CD4-positive, alpha-beta memory T cell (primary cell): Measurements from ENCODE around the gene MKRN2. TPM values are rescaled to one million over a fixed set of nuclear protein-coding genes. Genes with fewer than 3 reads are reported as not detected.

Source experiments
- CTCF ChIA-PET: fragments of 350-600 bp; sonication (Branson Sonifier 250); formaldehyde crosslinking; loops from one replicate; lab custom pipeline; 2021; ENCODE audit warnings: inconsistent platforms; ENCODE audit not compliant: partially characterized antibody; lab: Charles Lee
- POLR2A ChIA-PET: fragments of 350-600 bp; sonication (Branson Sonifier 250); formaldehyde crosslinking; loops from one replicate; lab custom pipeline; 2021; ENCODE audit not compliant: partially characterized antibody; lab: Charles Lee
- DNase-seq, 5 donors: peaks; one replicate each; pipeline versions ENCODE4 v3.0.0 to v3.0.0-alpha.2; 2020 to 2022; ENCODE audit warnings: mixed read lengths in 1 of 5
- H3K27ac ChIP-seq: one replicate; pipeline ENCODE4 v1.7.0; 2013; ENCODE audit warnings: low read depth, low read length
- H3K27me3 ChIP-seq: 2 replicates; pipeline ENCODE4 v1.7.0; 2013; ENCODE audit warnings: mild to moderate bottlenecking, low read length, moderate library complexity; ENCODE audit not compliant: insufficient read depth
- H3K36me3 ChIP-seq: 2 replicates; pipeline ENCODE4 v1.7.0; 2013; ENCODE audit warnings: mild to moderate bottlenecking, low read length, moderate library complexity; ENCODE audit not compliant: insufficient read depth
- H3K4me1 ChIP-seq: 2 replicates; pipeline ENCODE4 v1.7.0; 2013; ENCODE audit warnings: mild to moderate bottlenecking, low read length, moderate library complexity; ENCODE audit not compliant: insufficient read depth
- H3K4me3 ChIP-seq, 2 donors: one replicate each; pipeline ENCODE4 v1.7.0; 2013; ENCODE audit warnings: low read length in 2 of 2, mild to moderate bottlenecking in 1 of 2
- H3K9me3 ChIP-seq, 2 donors: one replicate each; pipeline ENCODE4 v1.7.0; 2013; ENCODE audit warnings: low read length in 2 of 2, control low read depth in 1 of 2; ENCODE audit not compliant: control insufficient read depth in 1 of 2
- H3K27ac Mint-ChIP-seq, 7 donors: one replicate each; pipeline ENCODE4 v1.8.0; 2020 to 2021; ENCODE audit warnings: mixed read lengths in 7 of 7, mild to moderate bottlenecking in 6 of 7, inconsistent platforms in 3 of 7, moderate library complexity in 3 of 7
- H3K27me3 Mint-ChIP-seq, 2 donors: one replicate each; pipeline ENCODE4 v1.8.0; 2020 to 2021; ENCODE audit warnings: mixed read lengths in 2 of 2
- H3K36me3 Mint-ChIP-seq, 2 donors: one replicate each; pipeline ENCODE4 v1.8.0; 2020 to 2021; ENCODE audit warnings: mixed read lengths in 2 of 2, inconsistent platforms in 1 of 2, mild to moderate bottlenecking in 1 of 2
- H3K4me1 Mint-ChIP-seq, 4 donors: one replicate each; pipeline ENCODE4 v1.8.0; 2020 to 2021; ENCODE audit warnings: mixed read lengths in 4 of 4, mild to moderate bottlenecking in 1 of 4
- H3K4me3 Mint-ChIP-seq, 8 donors: one replicate each; pipeline ENCODE4 v1.8.0; 2020 to 2021; ENCODE audit warnings: mixed read lengths in 8 of 8, mild to moderate bottlenecking in 7 of 8, moderate library complexity in 6 of 8, inconsistent platforms in 3 of 8
- H3K9me3 Mint-ChIP-seq, 8 donors: one replicate each; pipeline ENCODE4 v1.8.0; 2020 to 2021; ENCODE audit warnings: mixed read lengths in 8 of 8, mild to moderate bottlenecking in 5 of 8, inconsistent platforms in 3 of 8, moderate library complexity in 1 of 8
- intact Hi-C: fragments of 100-400 bp; cut with micrococcal nuclease; formaldehyde crosslinking; loops from one replicate; pipeline ENCODE4 v1.15.1; 2023
- polyA plus RNA-seq, 2 donors: library from polyadenylated mRNA; unstranded; fragments of 300-500 nt; fragmentation: Illumina TruSeq; gene quantifications; one replicate each; pipeline ENCODE4 v1.2.3, GENCODE V29; 2021
- total RNA-seq, 2 experiments: library from RNA; stranded (reverse); gene quantifications; one replicate each; pipeline ENCODE4 v1.2.3, GENCODE V29; 2021

MKRN2 gene
- total and polyA plus RNA-seq, 4 experiments from 2014 or later, result 31.7 to 60.3 (median 37.5) TPM

- ChIA-PET POLR2A (no interaction called here), CTCF (no interaction called here)
- peaks cover 55 to 70% (median 61%) of the 10 kb centered on the region in 4 donors for H3K4me1 Mint-ChIP-seq
- intact Hi-C loops, result no loop called here
- H3K27me3 Mint-ChIP-seq, result no peaks in the 10 kb centered on the region
- H3K36me3 ChIP-seq, result no peaks in the 10 kb centered on the region
- no peak overlapping the region for H3K4me3 Mint-ChIP-seq
- peaks cover 0 to 23% (median 11%) of the 10 kb centered on the region in 8 donors for H3K9me3 Mint-ChIP-seq
- H3K27ac Mint-ChIP-seq, result peak overlapping the region in 3 of 7 donors; percentile 21 to 35 (median 28)
- no peak for DNase-seq
- H3K36me3 Mint-ChIP-seq, result peaks cover 20 to 25% of the 10 kb centered on the region in 2 donors
- no peaks in the 10 kb centered on the region for H3K9me3 ChIP-seq
- H3K27ac ChIP-seq, result no peak overlapping the region
- H3K4me1 ChIP-seq, result peaks cover 48% of the 10 kb centered on the region
- no peak overlapping the region for H3K4me3 ChIP-seq
- H3K27me3 ChIP-seq, result no peaks in the 10 kb centered on the region
Measured at GRCh38 chr3:12562451-12562850, 5.6 kb downstream of the MKRN2 start.

GRCh38 chr3:12566976-12567375 lies 10.1 kb downstream of the MKRN2 start:
- intact Hi-C loops, result no loop called here
- H3K9me3 Mint-ChIP-seq, result peaks cover 0 to 23% (median 11%) of the 10 kb centered on the region in 8 donors
- H3K27ac ChIP-seq, result no peak overlapping the region
- no peaks in the 10 kb centered on the region for H3K27me3 Mint-ChIP-seq
- H3K4me3 ChIP-seq, result no peak overlapping the region
- DNase-seq, result no peak
- no peaks in the 10 kb centered on the region for H3K9me3 ChIP-seq
- H3K4me1 Mint-ChIP-seq, result peaks cover 21 to 33% (median 26%) of the 10 kb centered on the region in 4 donors
- peaks cover 3% of the 10 kb centered on the region for H3K4me1 ChIP-seq
- no peaks in the 10 kb centered on the region for H3K27me3 ChIP-seq
- H3K36me3 ChIP-seq, result peaks cover 25% of the 10 kb centered on the region
- peak overlapping the region in 2 of 7 donors; percentile 0 to 22 for H3K27ac Mint-ChIP-seq
- H3K36me3 Mint-ChIP-seq, result peaks cover 57 to 61% of the 10 kb centered on the region in 2 donors
- H3K4me3 Mint-ChIP-seq, result no peak overlapping the region
- CTCF ChIA-PET, result interaction anchor here (0.9 kb wide), 1 partner anchor 11 kb away, joined by 3 read pairs; no protein-coding TSS in a partner anchor
- POLR2A ChIA-PET, result no interaction called here

- intact Hi-C loops, result no loop called here
- no peaks in the 10 kb centered on the region for H3K9me3 ChIP-seq
- no peak for DNase-seq
- ChIA-PET POLR2A (interaction anchor here (1.1 kb wide), 1 partner anchor 95 kb away, joined by 3 read pairs; the partner anchor contains the start of gene RAF1), CTCF (interaction anchor here (2.3 kb wide), 1 partner anchor 89 kb away, joined by 7 read pairs; no protein-coding TSS in a partner anchor)
- no peaks in the 10 kb centered on the region for H3K4me1 ChIP-seq
- peak overlapping the region in 1 of 7 donors; percentile 15 for H3K27ac Mint-ChIP-seq
- H3K27ac ChIP-seq, result no peak overlapping the region
- peaks cover 37% of the 10 kb centered on the region for H3K36me3 ChIP-seq
- no peak overlapping the region for H3K4me3 Mint-ChIP-seq
- no peaks in the 10 kb centered on the region for H3K27me3 ChIP-seq
- peaks cover 14 to 25% (median 18%) of the 10 kb centered on the region in 4 donors for H3K4me1 Mint-ChIP-seq
- peaks cover 69 to 70% of the 10 kb centered on the region in 2 donors for H3K36me3 Mint-ChIP-seq
- H3K9me3 Mint-ChIP-seq, result peaks cover 0 to 23% (median 11%) of the 10 kb centered on the region in 8 donors
- no peak overlapping the region for H3K4me3 ChIP-seq
- H3K27me3 Mint-ChIP-seq, result no peaks in the 10 kb centered on the region
Measured at GRCh38 chr3:12568747-12569146, 11.9 kb downstream of the MKRN2 start.

GRCh38 chr3:12569836-12570235 lies 12.9 kb downstream of the MKRN2 start:
- H3K4me3 ChIP-seq, result no peak overlapping the region
- Mint-ChIP-seq H3K4me3 (no peak overlapping the region), H3K27me3 (no peaks in the 10 kb centered on the region), H3K27ac (peak overlapping the region in 1 of 7 donors; percentile 7), H3K36me3 (peaks cover 75 to 76% of the 10 kb centered on the region in 2 donors), H3K4me1 (peaks cover 9 to 20% (median 13%) of the 10 kb centered on the region in 4 donors), H3K9me3 (peaks cover 0 to 22% (median 11%) of the 10 kb centered on the region in 8 donors)
- POLR2A ChIA-PET, result no interaction called here
- no peaks in the 10 kb centered on the region for H3K27me3 ChIP-seq
- no peaks in the 10 kb centered on the region for H3K4me1 ChIP-seq
- H3K27ac ChIP-seq, result no peak overlapping the region
- no peak for DNase-seq
- peaks cover 48% of the 10 kb centered on the region for H3K36me3 ChIP-seq
- CTCF ChIA-PET, result interaction anchor here (2.3 kb wide), 1 partner anchor 90 kb away, joined by 7 read pairs; no protein-coding TSS in a partner anchor
- H3K9me3 ChIP-seq, result no peaks in the 10 kb centered on the region
- intact Hi-C loops, result no loop called here

GRCh38 chr3:12571986-12572385 lies 15.1 kb downstream of the MKRN2 start:
- Histone ChIP-seq H3K27ac (no peak overlapping the region), H3K4me3 (no peak overlapping the region), H3K9me3 (no peaks in the 10 kb centered on the region), H3K36me3 (peaks cover 67% of the 10 kb centered on the region), H3K27me3 (no peaks in the 10 kb centered on the region), H3K4me1 (no peaks in the 10 kb centered on the region)
- Mint-ChIP-seq H3K4me1 (peaks cover 3 to 8% (median 3%) of the 10 kb centered on the region in 4 donors), H3K27me3 (no peaks in the 10 kb centered on the region), H3K27ac (peak overlapping the region in 1 of 7 donors; percentile 65), H3K36me3 (peaks cover 76 to 84% of the 10 kb centered on the region in 2 donors), H3K9me3 (peaks cover 0 to 10% (median 2%) of the 10 kb centered on the region in 8 donors), H3K4me3 (peak overlapping the region in 1 of 8 donors; percentile 25)
- POLR2A ChIA-PET, result no interaction called here
- CTCF ChIA-PET, result no interaction called here
- DNase-seq, result no peak
- intact Hi-C loops, result no loop called here

GRCh38 chr3:12574131-12574530 lies 17.2 kb downstream of the MKRN2 start:
- H3K27ac ChIP-seq, result no peak overlapping the region
- Mint-ChIP-seq H3K4me1 (peaks cover 0 to 2% (median 0%) of the 10 kb centered on the region in 4 donors), H3K27me3 (no peaks in the 10 kb centered on the region), H3K27ac (peak overlapping the region in 2 of 7 donors; percentile 27 to 72), H3K4me3 (no peak overlapping the region), H3K9me3 (peaks cover 0 to 12% (median 5%) of the 10 kb centered on the region in 8 donors), H3K36me3 (peaks cover 84 to 86% of the 10 kb centered on the region in 2 donors)
- POLR2A ChIA-PET, result no interaction called here
- CTCF ChIA-PET, result no interaction called here
- peaks cover 79% of the 10 kb centered on the region for H3K36me3 ChIP-seq
- DNase-seq, result no peak
- intact Hi-C loops, result no loop called here
- H3K4me1 ChIP-seq, result no peaks in the 10 kb centered on the region
- H3K27me3 ChIP-seq, result no peaks in the 10 kb centered on the region
- H3K9me3 ChIP-seq, result no peaks in the 10 kb centered on the region
- H3K4me3 ChIP-seq, result no peak overlapping the region

GRCh38 chr3:12574661-12575060 lies 17.8 kb downstream of the MKRN2 start:
- H3K4me1 Mint-ChIP-seq, result peaks cover 0 to 2% (median 0%) of the 10 kb centered on the region in 4 donors
- H3K9me3 ChIP-seq, result no peaks in the 10 kb centered on the region
- H3K27ac Mint-ChIP-seq, result no peak overlapping the region
- no peaks in the 10 kb centered on the region for H3K4me1 ChIP-seq
- no peak overlapping the region for H3K27ac ChIP-seq
- no peak overlapping the region for H3K4me3 Mint-ChIP-seq
- POLR2A ChIA-PET, result no interaction called here
- H3K9me3 Mint-ChIP-seq, result peaks cover 0 to 12% (median 5%) of the 10 kb centered on the region in 8 donors
- no peak for DNase-seq
- intact Hi-C loops, result no loop called here
- CTCF ChIA-PET, result no interaction called here
- H3K36me3 ChIP-seq, result peaks cover 81% of the 10 kb centered on the region
- no peaks in the 10 kb centered on the region for H3K27me3 Mint-ChIP-seq
- peaks cover 85 to 88% of the 10 kb centered on the region in 2 donors for H3K36me3 Mint-ChIP-seq
- H3K27me3 ChIP-seq, result no peaks in the 10 kb centered on the region
- H3K4me3 ChIP-seq, result no peak overlapping the region
